ENCODE results near the gene PRKCQ. TPM values are rescaled to one million over a fixed set of nuclear protein-coding genes. Genes with fewer than 3 reads are reported as not detected.

PRKCQ gene
- total RNA-seq, 3 donors from 2014 or later, result 0.64 to 1.8 (median 0.98) TPM

- H3K9me3 ChIP-seq, result no peaks in the 10 kb centered on the region
- H3K27ac ChIP-seq, result no peak overlapping the region
- H3K4me1 ChIP-seq, result no peaks in the 10 kb centered on the region
- H3K4me3 ChIP-seq, result no peak overlapping the region
- intact Hi-C loops (cut with DNase I; ENCODE audit: low total_unique reads), result no loop called here
- DNase-seq (ENCODE audit: low spot score in 2 of 2), result no peak
- no peaks in the 10 kb centered on the region for H3K36me3 ChIP-seq
- H3K27me3 ChIP-seq, result no peaks in the 10 kb centered on the region
- no peak for TF ChIP-seq POLR2A (IDR thresholded peaks at IDR 0.05)
These were observed 17.4 kb upstream of the PRKCQ start for GRCh38 chr10:6597478-6597877.

- no peak for DNase-seq (ENCODE audit: low spot score in 2 of 2)
- Histone ChIP-seq H3K36me3 (no peaks in the 10 kb centered on the region), H3K27ac (no peak overlapping the region), H3K9me3 (no peaks in the 10 kb centered on the region), H3K27me3 (no peaks in the 10 kb centered on the region), H3K4me3 (no peak overlapping the region), H3K4me1 (no peaks in the 10 kb centered on the region)
- intact Hi-C loops (cut with DNase I; ENCODE audit: low total_unique reads), result no loop called here
- TF ChIP-seq POLR2A (IDR thresholded peaks at IDR 0.05), result no peak
- no peak for TF ChIP-seq POLR2AphosphoS5 (IDR thresholded peaks at IDR 0.05)
- no peak for TF ChIP-seq CTCF (IDR thresholded peaks at IDR 0.05)
These were observed 15.4 kb upstream of the PRKCQ start for GRCh38 chr10:6595499-6595898.

- Histone ChIP-seq H3K27ac (no peak overlapping the region), H3K9me3 (no peaks in the 10 kb centered on the region), H3K4me1 (no peaks in the 10 kb centered on the region), H3K4me3 (no peak overlapping the region), H3K27me3 (no peaks in the 10 kb centered on the region), H3K36me3 (no peaks in the 10 kb centered on the region)
- no peak for TF ChIP-seq POLR2AphosphoS5 (IDR thresholded peaks at IDR 0.05)
- no peak for TF ChIP-seq POLR2A (IDR thresholded peaks at IDR 0.05)
- TF ChIP-seq CTCF (IDR thresholded peaks at IDR 0.05), result no peak
- intact Hi-C loops (cut with DNase I; ENCODE audit: low total_unique reads), result no loop called here
- no peak for DNase-seq (ENCODE audit: low spot score in 2 of 2)
These were observed 13.2 kb upstream of the PRKCQ start for GRCh38 chr10:6593241-6593671.

GRCh38 chr10:6592080-6592479, 12.0 kb upstream of the PRKCQ start:
- intact Hi-C loops (cut with DNase I; ENCODE audit: low total_unique reads), result no loop called here
- H3K9me3 ChIP-seq, result no peaks in the 10 kb centered on the region
- no peak overlapping the region for H3K4me3 ChIP-seq
- no peaks in the 10 kb centered on the region for H3K27me3 ChIP-seq
- H3K36me3 ChIP-seq, result no peaks in the 10 kb centered on the region
- no peaks in the 10 kb centered on the region for H3K4me1 ChIP-seq
- DNase-seq (ENCODE audit: low spot score in 2 of 2), result no peak
- TF ChIP-seq CTCF (IDR thresholded peaks at IDR 0.05) (no peak), POLR2AphosphoS5 (IDR thresholded peaks at IDR 0.05) (no peak), POLR2A (IDR thresholded peaks at IDR 0.05) (no peak)
- no peak overlapping the region for H3K27ac ChIP-seq

- no peaks in the 10 kb centered on the region for H3K36me3 ChIP-seq
- TF ChIP-seq CTCF (IDR thresholded peaks at IDR 0.05), result no peak
- no peak for TF ChIP-seq POLR2A (IDR thresholded peaks at IDR 0.05)
- no peak for TF ChIP-seq POLR2AphosphoS5 (IDR thresholded peaks at IDR 0.05)
- H3K27me3 ChIP-seq, result no peaks in the 10 kb centered on the region
- DNase-seq (ENCODE audit: low spot score in 2 of 2), result no peak
- no peak overlapping the region for H3K4me3 ChIP-seq
- no peaks in the 10 kb centered on the region for H3K4me1 ChIP-seq
- intact Hi-C loops (cut with DNase I; ENCODE audit: low total_unique reads), result no loop called here
- no peak overlapping the region for H3K27ac ChIP-seq
- no peaks in the 10 kb centered on the region for H3K9me3 ChIP-seq
These were observed 11.6 kb upstream of the PRKCQ start for GRCh38 chr10:6591668-6592067.

GRCh38 chr10:6590100-6590499, 10.0 kb upstream of the PRKCQ start:
- TF ChIP-seq POLR2A (IDR thresholded peaks at IDR 0.05) (no peak), POLR2AphosphoS5 (IDR thresholded peaks at IDR 0.05) (no peak), CTCF (IDR thresholded peaks at IDR 0.05) (no peak)
- Histone ChIP-seq H3K4me3 (no peak overlapping the region), H3K27me3 (no peaks in the 10 kb centered on the region), H3K36me3 (no peaks in the 10 kb centered on the region), H3K4me1 (no peaks in the 10 kb centered on the region), H3K27ac (no peak overlapping the region), H3K9me3 (no peaks in the 10 kb centered on the region)
- no peak for DNase-seq (ENCODE audit: low spot score in 2 of 2)
- intact Hi-C loops (cut with DNase I; ENCODE audit: low total_unique reads), result no loop called here

Data from breast epithelium (tissue), 4 donors.